ENCODE measurements around the gene ADGRA1.

The ADGRA1 gene

GRCh38 chr10:133046390-133046765 is 41.3 kb upstream of the ADGRA1 start:
- TF ChIP-seq, protein P1, sequence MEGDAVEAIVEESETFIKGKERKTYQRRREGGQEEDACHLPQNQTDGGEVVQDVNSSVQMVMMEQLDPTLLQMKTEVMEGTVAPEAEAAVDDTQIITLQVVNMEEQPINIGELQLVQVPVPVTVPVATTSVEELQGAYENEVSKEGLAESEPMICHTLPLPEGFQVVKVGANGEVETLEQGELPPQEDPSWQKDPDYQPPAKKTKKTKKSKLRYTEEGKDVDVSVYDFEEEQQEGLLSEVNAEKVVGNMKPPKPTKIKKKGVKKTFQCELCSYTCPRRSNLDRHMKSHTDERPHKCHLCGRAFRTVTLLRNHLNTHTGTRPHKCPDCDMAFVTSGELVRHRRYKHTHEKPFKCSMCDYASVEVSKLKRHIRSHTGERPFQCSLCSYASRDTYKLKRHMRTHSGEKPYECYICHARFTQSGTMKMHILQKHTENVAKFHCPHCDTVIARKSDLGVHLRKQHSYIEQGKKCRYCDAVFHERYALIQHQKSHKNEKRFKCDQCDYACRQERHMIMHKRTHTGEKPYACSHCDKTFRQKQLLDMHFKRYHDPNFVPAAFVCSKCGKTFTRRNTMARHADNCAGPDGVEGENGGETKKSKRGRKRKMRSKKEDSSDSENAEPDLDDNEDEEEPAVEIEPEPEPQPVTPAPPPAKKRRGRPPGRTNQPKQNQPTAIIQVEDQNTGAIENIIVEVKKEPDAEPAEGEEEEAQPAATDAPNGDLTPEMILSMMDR (IDR thresholded peaks at IDR 0.05; ENCODE audit: insufficient read depth, low read length, missing control alignments): no peak

DNA sequence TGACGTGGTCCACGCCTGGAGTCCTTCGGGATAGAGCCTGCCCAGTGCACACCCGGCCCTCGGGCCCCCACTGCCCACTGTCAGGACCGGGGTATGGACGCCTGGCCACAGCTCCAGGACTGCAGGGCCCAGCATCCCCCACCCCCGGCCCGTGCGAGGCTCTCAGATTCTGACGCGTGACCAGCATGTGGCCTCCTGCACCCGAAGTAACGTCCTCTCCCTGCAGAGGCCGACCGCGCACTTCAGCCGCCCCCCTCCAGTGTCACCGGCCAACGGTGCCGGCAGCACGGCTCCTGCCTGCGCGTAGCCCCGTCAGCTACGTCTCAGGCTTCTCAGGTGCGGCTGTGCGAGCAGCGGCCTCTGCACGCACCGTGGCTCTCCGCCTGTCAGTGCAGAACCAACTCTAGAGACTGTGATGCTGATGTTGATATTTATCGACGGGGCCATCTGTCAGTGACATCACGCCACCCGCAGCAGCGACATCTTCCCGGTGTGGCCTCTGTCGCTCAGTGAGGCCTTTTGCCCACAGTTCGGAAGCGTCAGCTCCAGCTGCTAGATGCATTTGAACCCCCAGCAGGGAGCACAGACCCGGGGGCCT is 40.1 kb upstream of the ADGRA1 start:
- no peak overlapping the region for H3K4me3 ChIP-seq (ENCODE audit: low read depth, low read length)
- TF ChIP-seq, protein P1 (IDR thresholded peaks at IDR 0.05; ENCODE audit: insufficient read depth, low read length, missing control alignments): no peak
- ChIA-PET POLR2A (no interaction called here), CTCF (no interaction called here)
- no peak for DNase-seq (ENCODE audit: low read depth, low spot score)

More at GRCh38 chr10:133046390-133046765, 41.3 kb upstream of the ADGRA1 start:
- POLR2A ChIA-PET: interaction anchor here (0.7 kb wide), 1 partner anchor 146 kb away, joined by 6 read pairs; no protein-coding TSS in a partner anchor
- DNase-seq (ENCODE audit: low read depth, low spot score): no peak
- CTCF ChIA-PET: no interaction called here
- H3K4me3 ChIP-seq (ENCODE audit: low read depth, low read length): no peak overlapping the region

GRCh38 chr10:133048266-133048665 is 39.5 kb upstream of the ADGRA1 start:
- POLR2A ChIA-PET: no interaction called here
- CTCF ChIA-PET: no interaction called here
- TF ChIP-seq, protein P1 (IDR thresholded peaks at IDR 0.05; ENCODE audit: insufficient read depth, low read length, missing control alignments): no peak
- DNase-seq (ENCODE audit: low read depth, low spot score): no peak
- H3K4me3 ChIP-seq (ENCODE audit: low read depth, low read length): no peak overlapping the region

GRCh38 chr10:133048926-133049325 is 38.8 kb upstream of the ADGRA1 start:
- no peak overlapping the region for H3K4me3 ChIP-seq (ENCODE audit: low read depth, low read length)
- TF ChIP-seq, protein P1 (IDR thresholded peaks at IDR 0.05; ENCODE audit: insufficient read depth, low read length, missing control alignments): no peak
- CTCF ChIA-PET: no interaction called here
- no peak for DNase-seq (ENCODE audit: low read depth, low spot score)
- POLR2A ChIA-PET: no interaction called here

GRCh38 chr10:133049639-133050038 is 38.1 kb upstream of the ADGRA1 start:
- no peak for DNase-seq (ENCODE audit: low read depth, low spot score)
- CTCF ChIA-PET: no interaction called here
- POLR2A ChIA-PET: no interaction called here
- no peak overlapping the region for H3K4me3 ChIP-seq (ENCODE audit: low read depth, low read length)
- TF ChIP-seq, protein P1 (IDR thresholded peaks at IDR 0.05; ENCODE audit: insufficient read depth, low read length, missing control alignments): no peak

DNA sequence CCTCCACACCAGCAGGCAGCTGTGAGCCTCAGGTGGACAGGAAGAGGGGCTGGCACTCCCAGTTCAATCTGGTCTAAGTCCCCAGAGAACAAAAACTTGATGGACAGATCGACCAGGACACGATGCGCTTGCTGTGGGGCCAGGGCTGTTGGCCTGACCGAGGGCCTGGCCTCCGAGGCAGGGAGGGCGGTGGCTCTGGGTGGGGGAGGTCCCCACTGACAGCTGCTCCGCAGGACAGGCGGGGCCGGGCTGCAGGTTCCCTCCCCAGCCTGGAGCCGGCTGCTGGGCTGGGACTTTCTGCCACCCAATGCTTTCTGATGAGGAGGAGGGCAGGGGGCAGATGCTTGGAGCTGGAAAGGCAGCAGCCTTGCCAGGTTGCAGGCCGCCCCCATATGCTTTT is 37.4 kb upstream of the ADGRA1 start:
- DNase-seq (ENCODE audit: low read depth, low spot score): no peak
- TF ChIP-seq, protein P1 (IDR thresholded peaks at IDR 0.05; ENCODE audit: insufficient read depth, low read length, missing control alignments): no peak
- H3K4me3 ChIP-seq (ENCODE audit: low read depth, low read length): no peak overlapping the region
- ChIA-PET CTCF (no interaction called here), POLR2A (no interaction called here)

Measured in AG04449 (cell line).